ENCODE measurements around the gene PALLD.

PALLD gene

DNA sequence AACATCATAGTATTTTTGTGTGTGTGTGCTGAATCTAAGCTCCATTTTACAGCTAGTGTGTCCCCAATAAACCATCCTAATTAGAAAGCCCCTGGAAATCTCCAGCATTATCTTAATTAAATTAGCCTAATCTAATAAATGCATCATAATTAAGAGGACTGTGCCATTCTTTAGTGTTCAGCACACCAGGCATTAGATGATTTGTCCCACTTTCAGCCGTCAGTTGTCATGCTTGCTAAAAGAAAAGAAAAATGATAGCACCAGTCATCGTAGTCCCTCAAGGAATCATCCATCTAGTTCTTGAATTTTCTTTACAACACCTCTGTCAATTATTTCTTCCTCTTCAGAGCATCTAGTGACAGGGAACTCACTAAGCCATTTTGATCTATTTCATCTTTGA is 155.9 kb downstream of the PALLD start:
- no peak for DNase-seq

DNA sequence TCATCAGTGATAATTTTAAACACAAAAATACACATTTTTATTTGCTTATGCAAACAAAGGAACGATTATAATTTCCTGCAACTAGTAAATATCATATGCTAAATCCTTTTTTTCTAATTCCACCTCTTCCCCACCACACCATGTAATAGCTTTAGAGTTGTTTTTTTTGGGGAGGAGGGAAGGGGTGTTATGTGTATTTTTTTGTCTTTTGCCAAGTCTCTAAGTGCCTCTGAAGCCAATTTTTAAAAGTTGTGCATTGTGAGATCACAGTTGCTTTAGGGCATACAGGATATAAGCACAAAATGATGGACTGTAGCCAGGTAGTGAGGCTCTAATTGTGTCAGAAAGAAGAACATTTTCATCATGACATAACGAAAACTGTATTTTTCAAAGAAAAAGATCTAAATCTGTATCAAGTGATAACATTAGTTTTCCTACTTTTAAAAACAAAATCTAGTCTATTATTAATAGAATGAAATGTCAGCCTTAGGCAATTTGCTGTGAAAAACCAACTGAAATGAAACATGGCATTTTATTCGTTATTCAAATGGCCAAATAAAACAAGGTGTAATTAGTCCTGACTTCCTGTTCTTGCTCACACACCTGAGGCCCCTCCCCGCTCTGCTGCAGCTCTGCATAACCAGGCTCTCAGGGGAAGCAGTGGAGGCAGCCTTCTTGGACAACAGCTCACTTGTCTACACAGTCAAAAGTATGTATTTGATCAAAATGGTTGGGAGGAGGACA is 157.4 kb downstream of the PALLD start:
- no peak for DNase-seq

DNA sequence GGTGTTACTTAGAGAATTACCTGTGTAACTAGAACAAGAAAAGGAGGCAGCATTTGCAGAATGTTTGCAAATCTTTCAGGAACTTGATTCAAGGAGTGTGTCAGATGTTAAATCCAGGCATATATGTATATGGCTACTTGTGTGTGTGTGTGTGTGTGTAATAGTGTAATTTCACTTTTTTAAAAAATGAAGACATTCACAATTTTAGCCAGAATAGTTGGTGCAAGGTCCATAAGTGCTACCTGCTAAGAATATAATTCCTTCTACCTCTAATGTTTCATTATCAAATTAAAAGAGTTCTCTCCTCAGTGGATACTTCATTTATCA is 158.0 kb downstream of the PALLD start:
- DNase-seq = no peak

DNA sequence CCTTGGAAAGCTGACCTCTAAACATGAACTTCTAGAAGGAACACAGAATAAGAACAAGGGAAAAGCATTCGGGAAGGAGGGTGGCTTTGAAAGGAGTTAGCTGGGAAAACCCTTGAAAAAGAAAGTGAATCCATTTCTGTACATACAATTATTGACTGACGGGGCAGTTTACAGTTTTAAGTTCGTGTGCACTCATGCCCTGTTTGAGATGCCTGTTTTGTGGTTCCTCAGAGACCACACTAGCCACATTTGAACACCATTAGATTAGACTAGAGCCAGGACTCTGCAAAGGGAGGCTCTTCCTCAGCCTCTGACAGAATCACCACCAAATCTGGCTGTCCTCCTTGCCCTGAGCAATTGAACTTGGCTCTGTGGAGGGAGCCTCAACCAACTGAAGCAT is 158.3 kb downstream of the PALLD start:
- DNase-seq = no peak

DNA sequence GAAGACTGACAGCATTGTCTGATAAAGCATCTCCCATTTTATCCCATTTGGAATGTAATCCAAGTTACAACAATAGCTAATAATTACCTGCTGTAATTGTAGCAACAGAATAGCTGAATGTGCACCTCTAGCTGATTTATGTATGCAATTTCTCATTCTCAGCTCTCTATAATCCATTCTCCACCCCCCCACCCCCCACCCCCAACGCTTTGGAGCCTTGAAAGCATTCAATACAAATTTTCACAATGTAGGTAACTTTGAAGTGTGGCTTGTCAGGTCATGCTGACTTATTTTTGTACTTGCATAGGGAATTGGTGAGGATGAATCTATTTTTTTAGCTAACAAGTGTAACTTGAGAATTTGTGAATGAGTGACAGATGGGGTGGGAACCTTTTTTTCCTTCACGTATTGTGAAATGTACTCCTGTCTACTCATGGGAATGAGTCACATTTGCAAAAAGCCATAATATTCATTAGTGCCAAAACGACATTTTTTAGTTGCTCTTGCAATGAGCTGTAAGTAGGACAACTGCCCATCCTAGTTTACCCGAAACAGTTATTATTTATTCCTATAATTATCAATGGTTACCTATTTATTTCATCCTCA is 159.3 kb downstream of the PALLD start:
- DNase-seq = no peak

DNA sequence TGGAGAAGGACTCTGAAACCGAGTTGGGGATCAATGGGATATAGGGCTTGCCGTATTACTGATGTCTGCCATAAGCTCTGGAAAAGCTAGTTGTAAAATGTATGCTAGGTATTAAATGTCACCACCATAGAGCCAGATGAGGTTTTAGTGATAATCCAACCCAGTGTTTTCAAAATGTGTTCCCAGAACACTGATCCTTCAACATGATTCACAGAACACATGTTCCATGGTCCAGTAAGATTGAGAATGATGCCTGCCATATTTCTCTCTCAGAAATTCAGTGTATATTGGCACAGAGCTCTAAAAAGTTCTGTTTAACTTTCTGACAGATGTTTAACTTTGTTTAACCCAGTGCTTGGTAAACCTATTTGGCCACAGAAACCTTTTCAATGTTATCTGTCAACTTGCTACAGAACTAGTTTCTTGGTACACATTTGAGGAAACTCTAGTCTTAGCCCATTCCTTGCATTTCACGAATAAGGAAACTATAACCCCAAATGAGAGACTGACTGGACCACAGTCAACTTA is 160.2 kb downstream of the PALLD start:
- DNase-seq = no peak

DNA sequence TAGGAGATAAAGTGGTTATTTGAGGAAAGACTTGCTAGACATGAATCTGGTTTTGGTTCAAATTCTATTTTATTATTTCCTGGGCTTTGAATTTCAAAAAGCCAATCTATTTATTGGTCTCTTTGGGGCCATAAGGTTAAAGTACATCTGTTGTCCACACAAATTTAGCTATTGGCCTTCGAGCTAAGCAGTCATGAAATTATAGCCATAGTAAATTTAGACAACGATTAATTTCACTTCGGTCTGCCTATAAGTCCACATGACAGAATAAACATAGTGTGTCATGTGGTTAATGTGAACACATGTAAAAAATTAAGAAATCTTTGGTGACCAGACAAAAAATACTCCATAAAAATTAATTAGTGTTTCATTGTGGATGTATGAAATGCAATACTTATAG is 161.9 kb downstream of the PALLD start:
- DNase-seq = no peak

DNA sequence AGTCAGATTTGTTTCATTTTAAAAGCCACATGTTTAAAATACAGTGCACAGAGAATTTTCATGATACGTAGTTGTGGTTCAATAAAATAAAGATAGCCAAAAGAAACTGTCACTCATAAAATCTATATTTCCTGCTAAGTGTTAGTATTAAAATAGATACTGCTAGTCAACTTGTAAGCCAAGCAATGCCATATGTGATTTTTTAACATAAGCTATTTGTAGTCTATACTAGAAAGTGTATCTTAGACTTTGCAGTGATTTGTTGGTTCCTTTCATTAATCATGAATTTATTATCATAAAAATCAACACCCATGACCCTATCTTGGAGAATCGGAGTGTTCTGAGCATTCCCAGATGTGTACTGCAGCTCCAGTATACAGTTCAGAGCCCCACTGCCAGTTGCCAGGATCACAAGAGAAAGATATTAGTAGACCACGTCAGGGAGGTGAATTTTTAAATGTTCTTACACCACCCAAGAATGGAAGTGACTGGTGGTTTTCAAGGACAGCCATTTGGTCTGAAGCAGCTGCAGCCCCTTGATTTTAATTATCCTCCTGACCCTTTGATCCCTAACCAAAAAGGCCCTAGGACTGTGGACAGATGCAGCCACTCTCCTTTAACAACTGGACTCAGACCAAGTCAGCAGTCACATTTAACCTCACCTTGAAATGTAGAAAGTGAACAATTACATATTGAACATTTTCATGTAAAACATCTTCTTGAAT is 163.1 kb downstream of the PALLD start:
- DNase-seq = no peak

DNA sequence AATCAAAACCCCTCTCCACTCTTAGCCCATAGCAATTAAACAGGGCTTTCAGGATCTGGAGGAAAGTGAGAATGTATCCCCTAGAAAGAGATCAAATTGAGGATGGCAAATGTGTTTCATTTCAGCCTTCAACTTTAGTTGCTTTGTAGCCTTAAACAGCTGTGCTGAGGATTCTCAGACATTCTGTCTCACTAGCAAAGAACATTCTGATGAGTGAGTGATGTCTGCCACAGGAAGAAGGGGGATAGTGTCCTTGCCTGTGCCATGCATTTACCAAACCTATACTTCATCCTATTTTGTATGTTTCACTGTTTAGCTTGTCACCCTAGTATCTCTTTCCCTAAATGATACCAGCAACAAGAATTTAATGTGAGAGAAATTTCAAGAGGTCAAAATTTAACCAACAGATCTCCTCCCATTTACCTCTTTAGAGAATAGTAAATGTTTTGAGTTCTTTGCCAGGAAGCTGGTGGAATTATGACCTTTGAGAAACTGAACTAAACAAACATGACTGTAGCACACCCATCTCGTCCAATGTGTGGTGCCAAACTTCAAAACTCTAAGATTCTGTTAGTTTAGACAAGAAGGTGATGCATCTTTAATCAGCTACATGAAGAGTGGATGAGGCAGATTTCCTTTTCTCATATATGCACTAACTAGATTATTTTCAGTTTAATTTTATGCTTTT is 165.6 kb downstream of the PALLD start:
- DNase-seq = no peak

DNA sequence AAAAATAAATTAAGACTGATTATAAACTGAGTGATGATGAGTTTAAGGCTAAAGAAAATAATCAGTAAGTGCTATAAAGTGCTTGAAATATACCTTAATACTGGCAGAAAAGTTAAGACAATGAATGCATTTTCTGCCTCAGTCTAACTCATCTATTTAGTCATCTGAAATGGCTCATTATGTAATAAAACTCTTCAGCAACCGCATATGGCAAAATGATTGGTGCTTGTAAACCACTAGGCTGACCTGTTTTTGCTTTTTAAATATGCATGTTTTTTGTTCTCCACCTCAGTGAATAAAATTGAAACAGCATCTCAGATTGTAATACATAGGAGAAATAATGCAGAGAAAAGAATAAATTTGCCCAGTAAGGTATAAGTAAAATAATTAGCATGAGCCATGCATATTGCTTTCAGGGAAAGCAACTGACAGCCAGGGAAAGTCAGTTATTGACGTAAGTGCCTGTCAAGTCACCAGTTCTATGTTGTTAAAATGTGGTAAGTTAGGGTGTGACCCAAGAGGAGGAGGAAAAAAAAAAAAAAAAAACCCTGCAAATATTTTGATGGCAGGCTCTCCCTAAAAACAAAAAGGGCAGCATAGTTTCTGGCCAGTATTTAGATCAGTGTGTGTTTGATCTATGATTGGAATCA is 167.5 kb downstream of the PALLD start:
- DNase-seq = no peak

DNA sequence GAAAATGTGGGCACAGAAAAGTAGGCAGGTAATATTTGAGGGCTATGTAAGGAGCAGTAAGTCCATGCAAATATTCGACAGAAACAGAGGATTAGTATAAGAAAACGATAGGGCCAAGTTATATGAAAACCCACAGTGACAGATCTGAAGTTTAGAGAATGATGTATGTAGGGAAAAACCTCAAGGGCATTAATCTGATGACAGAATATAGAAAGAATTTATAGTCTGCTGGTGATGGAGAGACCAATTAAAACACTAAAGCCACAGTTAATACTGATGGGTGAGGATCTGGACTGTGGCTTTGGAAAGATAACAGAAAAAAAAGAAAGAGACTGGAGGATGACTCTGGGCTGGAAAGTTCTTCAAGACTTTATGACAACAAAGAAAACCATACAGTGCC is 169.7 kb downstream of the PALLD start:
- no peak for DNase-seq

DNA sequence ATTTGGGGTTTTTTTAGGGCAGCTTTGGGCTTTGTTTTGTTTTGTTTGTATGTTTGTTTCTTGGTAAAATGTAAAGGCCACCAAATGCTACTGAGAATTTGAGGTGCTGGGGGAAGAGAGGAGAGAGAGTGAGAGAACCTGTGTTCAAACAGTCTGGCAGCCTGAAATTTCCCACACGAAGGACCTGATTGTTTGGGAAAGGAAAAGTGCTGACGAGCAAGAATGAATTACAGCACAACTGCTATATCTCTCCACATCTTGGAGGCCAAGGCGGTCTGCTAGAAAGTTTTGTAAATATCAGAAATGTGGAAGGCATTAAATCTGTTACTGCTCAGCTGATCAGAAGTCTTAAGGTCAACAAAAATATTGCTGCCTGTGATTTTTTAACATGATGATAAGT is 170.5 kb downstream of the PALLD start:
- no peak for DNase-seq

DNA sequence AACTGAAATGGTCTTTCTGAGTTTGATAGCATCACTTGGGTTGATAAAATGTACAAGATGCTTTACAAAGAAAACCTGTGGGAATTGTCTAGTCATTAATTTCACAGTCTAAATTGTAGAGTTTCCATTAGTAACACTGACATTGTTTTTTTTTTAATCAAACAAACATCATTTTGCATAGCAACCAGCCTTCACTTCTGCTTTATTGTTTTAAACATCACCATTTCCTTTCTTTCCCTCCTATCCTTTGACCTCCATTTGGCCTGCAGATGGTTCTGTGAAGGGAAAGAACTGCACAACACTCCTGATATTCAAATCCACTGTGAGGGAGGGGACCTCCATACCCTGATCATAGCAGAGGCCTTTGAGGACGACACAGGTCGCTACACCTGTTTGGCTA is 171.1 kb downstream of the PALLD start:
- DNase-seq = no peak

DNA sequence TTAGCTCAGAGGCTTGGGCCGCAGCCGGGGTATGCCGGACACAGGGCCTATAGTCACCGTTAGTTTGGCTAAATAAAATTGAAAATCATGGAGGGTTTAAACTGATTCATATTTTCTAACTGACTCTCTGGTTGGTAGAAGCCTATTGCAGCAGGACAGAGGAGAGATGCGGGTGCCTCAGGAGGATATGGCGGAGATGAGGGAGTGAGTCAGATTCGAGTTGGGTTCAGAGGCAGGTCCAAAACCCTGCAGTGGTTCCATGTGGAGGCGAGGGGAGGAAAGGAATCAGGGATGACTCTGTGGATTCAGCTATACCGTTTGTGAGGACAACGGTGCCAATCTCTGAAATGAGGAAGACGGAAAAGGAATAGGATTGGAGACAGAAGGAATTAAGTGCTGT is 176.6 kb downstream of the PALLD start:
- DNase-seq = no peak

DNA sequence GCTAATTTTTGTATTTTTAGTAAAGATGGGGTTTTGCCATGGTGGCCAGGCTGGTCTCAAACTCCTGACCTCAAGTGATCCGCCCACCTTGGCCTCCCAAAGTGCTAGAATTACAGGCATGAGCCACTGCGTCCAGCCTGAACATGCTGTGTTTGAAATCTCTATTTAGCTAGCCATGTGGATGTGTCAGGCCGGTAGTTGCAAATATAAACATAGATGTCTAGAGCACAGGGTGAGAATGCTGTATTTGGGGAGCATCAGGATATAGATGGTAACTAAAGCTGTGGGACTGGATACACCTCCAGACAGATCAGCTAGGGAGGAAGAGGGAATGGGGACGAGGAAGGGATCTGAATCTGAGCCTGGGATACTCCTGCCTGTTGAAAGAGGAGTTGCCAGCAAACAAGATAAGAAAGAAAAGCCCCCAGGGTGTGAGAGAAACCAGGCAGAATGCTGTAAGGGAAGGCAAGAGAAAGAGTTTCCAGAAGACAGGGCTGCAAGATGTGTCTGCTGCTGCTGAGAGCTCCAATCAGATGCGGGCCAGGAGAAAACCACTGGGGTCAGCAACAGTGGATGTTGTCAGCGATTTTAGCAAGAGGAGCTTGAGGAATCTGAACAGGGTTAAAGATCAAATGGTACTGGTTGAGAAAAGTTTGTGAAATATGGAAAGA is 177.4 kb downstream of the PALLD start:
- DNase-seq = no peak

DNA sequence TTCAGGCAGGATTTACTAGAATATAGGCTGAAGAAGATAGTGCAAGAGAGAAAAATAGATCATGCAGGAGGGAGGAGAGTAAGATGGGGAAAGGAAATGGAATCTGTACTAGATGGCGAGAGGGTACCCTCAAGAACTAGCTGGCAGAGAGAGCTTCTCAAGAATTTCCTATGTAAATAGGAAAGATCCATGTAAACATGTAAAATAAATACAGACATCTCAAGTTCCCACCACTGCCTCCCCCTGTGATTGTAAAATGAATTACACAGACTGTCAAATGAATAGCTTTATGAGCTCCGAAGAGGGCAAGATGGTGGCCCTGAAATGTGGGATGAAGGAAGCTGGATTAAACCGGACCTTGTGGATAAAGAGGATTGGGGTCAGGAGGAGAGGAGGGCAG is 178.0 kb downstream of the PALLD start:
- no peak for DNase-seq

DNA sequence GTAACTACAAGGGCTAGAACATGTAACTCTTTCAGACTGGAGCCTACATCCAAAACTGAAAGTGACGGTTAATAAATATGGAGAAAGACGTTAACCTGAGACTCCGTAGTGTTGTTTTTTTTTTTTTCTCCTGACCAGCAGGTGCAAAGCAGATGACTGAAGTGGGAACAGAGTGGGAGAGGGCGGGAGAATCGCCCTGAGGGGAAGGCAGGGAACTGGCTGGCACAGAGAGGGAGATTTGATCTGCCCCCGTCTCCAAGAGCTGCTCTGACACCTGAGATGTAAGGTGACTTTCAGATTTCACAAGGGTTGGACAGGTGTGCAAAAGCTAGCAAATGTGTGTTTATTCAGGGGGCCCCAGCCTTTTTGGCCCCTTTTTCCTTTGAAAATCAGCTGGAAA is 180.2 kb downstream of the PALLD start:
- DNase-seq = no peak

DNA sequence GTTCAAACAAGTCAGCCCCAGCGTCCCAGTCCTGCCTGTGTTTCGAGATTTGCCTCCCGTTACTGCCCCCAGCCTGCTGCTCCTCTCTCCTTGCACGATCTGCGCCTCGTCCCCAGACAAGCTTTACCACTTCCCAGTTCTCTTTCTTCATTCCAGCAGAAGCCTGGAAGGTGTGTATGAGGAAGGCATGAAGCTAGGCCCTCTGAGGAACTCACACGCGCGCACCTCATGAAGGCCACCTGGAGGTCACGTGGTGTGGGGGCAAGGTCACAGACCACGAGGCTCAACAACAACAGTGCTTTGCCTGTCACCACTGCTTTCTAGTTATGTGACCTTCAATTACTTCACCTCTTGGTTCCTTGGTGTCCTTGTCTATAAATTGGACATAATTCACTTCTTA is 181.0 kb downstream of the PALLD start:
- DNase-seq = no peak

DNA sequence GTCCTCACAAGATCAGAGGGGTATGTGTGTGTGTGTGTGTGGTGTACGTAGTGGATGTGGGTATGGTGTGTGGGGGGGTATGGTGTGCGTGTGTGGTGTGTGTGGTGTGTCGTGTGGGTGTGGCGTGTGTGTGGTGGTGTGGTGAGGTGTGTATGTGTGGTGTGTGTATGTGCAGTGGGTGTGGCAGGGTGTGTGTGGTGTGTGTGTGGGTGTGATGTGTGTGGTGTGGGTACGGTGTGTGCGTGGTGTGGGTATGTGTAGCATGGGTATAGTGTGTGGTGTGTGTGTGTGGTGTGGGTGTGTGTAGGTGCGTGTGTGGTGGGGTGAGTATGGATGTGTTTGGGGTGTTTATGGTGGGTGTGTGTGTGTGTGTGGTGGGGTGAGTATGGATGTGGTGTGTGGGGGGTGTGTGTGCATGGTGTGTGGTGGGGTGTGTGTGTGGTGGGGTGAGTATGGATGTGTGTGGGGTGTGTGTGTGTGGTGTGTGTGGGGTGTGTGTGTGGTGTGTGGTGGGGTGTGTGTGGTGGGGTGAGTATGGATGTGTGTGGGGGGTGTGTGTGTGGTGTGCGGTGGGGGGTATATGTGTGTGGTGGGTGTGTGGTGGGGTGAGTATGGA is 182.0 kb downstream of the PALLD start:
- no peak for DNase-seq

DNA sequence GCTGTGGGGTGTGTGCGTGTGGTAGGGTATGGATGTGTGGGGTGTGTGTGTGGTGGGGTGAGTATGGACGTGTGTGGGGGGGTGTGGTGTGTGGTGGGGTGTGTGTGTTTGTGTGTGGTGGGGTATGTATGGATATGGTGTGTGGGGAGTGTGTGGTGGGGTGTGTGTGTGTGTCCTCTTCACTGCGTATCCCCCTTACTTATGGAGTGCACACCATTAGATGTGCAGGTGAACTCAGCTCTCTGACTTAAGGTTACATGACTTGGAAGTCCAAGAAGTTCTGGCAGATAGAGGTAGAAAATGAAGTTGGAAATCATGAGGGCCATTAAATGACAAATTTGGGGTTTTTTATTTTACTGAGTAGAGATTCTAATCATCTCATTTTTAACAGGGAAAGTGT is 182.5 kb downstream of the PALLD start:
- DNase-seq = no peak

DNA sequence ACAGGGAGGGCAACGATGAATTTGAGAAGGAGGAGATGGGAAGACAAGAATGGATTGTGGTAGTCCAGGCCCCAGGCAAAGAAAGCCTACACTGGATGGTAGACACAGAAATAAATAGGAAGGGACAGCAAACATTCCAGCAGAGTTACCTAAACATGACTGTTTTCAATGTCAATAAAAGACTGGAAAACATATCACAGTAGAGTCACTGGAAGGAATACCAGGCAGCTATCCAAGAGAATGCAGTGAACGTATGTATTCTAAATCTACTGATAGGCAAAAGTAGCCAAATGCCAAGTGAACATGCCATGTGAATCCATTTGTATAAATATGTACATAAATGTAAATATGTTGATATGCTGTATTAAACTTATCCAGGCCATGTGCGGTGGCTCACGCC is 183.0 kb downstream of the PALLD start:
- DNase-seq = no peak

DNA sequence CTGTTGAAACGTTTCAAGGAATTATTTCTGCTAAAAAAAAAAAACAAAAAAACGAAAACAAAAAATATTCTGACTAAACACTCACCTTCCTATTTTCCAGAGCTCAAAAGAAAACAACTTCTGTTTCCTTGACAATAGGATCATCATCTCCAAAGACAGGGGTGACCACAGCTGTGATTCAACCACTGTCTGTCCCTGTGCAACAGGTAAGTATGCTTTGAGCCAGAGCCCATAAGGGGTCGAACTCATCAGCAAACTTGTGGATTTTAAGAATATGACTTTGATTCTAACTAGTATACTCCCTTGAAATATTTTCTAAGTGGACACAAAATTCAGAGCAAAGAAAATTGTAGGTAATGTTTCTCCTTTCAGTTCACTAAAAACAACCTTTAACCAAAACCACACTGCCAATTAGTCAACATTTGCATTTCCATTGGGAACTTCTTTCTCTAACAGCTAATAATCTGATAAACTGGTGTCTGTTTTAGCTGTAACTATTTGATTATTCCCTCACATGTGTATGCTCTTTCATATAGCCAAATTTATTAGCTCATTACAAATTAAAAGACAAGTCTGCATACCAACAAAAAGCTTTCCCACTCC is 186.1 kb downstream of the PALLD start:
- DNase-seq = no peak

All from activated CD4-positive, alpha-beta T cell treated with anti-CD3 and anti-CD28 coated beads, Interleukin-10, Interleukin-2, amounts not matched to agents 100 ng/mL and 50 ng/mL, durations not matched to agents 16 hours and 8 hours (primary cell).